Measurements from ENCODE around the gene GIMAP1. TPM values are rescaled to one million over a fixed set of nuclear protein-coding genes. Genes with fewer than 3 reads are reported as not detected.

The GIMAP1 gene
- total RNA-seq, 1 donor from 2014 or later, result 18.8 TPM

- Histone ChIP-seq H3K27ac (peak overlapping the region; percentile 86), H3K9me3 (no peaks in the 10 kb centered on the region), H3K4me3 (peak overlapping the region; percentile 68), H3K27me3 (ENCODE audit: low read depth) (no peaks in the 10 kb centered on the region), H3K4me1 (peaks cover 28% of the 10 kb centered on the region), H3K36me3 (peaks cover 31% of the 10 kb centered on the region)
- TF ChIP-seq CTCF (IDR thresholded peaks at IDR 0.05), result no peak
- DNase-seq, result no peak
- no peak for ATAC-seq
- intact Hi-C loops (cut with DNase I), result no loop called here
Observed at GRCh38 chr7:150738591-150739001, 22.2 kb downstream of the GIMAP1 start.

GRCh38 chr7:150739033-150739432 is 22.6 kb downstream of the GIMAP1 start:
- intact Hi-C loops (cut with DNase I), result no loop called here
- peak overlapping the region; percentile 86 for H3K27ac ChIP-seq
- peak; percentile 22 for TF ChIP-seq CTCF (IDR thresholded peaks at IDR 0.05)
- DNase-seq (no peak), ATAC-seq (no peak)
- peaks cover 28% of the 10 kb centered on the region for H3K4me1 ChIP-seq
- H3K9me3 ChIP-seq, result no peaks in the 10 kb centered on the region
- peak overlapping the region; percentile 68 for H3K4me3 ChIP-seq
- H3K27me3 ChIP-seq (ENCODE audit: low read depth), result no peaks in the 10 kb centered on the region
- peaks cover 34% of the 10 kb centered on the region for H3K36me3 ChIP-seq

GRCh38 chr7:150740053-150740452 is 23.6 kb downstream of the GIMAP1 start:
- DNase-seq (no peak), ATAC-seq (no peak)
- peaks cover 28% of the 10 kb centered on the region for H3K4me1 ChIP-seq
- intact Hi-C loops (cut with DNase I), result no loop called here
- no peak for TF ChIP-seq CTCF (IDR thresholded peaks at IDR 0.05)
- H3K9me3 ChIP-seq, result no peaks in the 10 kb centered on the region
- H3K36me3 ChIP-seq, result peaks cover 42% of the 10 kb centered on the region
- H3K27me3 ChIP-seq (ENCODE audit: low read depth), result no peaks in the 10 kb centered on the region
- peak overlapping the region; percentile 86 for H3K27ac ChIP-seq
- peak overlapping the region; percentile 68 for H3K4me3 ChIP-seq

GRCh38 chr7:150742286-150742968 is 26.0 kb downstream of the GIMAP1 start:
- ATAC-seq (no peak), DNase-seq (no peak)
- peak overlapping the region; percentile 18 for H3K27ac ChIP-seq
- peak overlapping the region; percentile 68 for H3K4me3 ChIP-seq
- H3K4me1 ChIP-seq, result peaks cover 22% of the 10 kb centered on the region
- intact Hi-C loops (cut with DNase I), result no loop called here
- H3K27me3 ChIP-seq (ENCODE audit: low read depth), result no peaks in the 10 kb centered on the region
- peaks cover 42% of the 10 kb centered on the region for H3K36me3 ChIP-seq
- no peaks in the 10 kb centered on the region for H3K9me3 ChIP-seq
- TF ChIP-seq CTCF (IDR thresholded peaks at IDR 0.05), result no peak

GRCh38 chr7:150744041-150744656 is 27.7 kb downstream of the GIMAP1 start:
- no peaks in the 10 kb centered on the region for H3K9me3 ChIP-seq
- intact Hi-C loops (cut with DNase I), result no loop called here
- no peak for TF ChIP-seq CTCF (IDR thresholded peaks at IDR 0.05)
- H3K36me3 ChIP-seq, result peaks cover 42% of the 10 kb centered on the region
- ATAC-seq, result no peak
- H3K27me3 ChIP-seq (ENCODE audit: low read depth), result no peaks in the 10 kb centered on the region
- no peak overlapping the region for H3K27ac ChIP-seq
- peaks cover 22% of the 10 kb centered on the region for H3K4me1 ChIP-seq
- H3K4me3 ChIP-seq, result no peak overlapping the region
- no peak for DNase-seq
